Activated B cell treated with CpG ODN at 0.5 μM for 24 hours (primary cell): Measurements from ENCODE around the gene WDR13. TPM values are rescaled to one million over a fixed set of nuclear protein-coding genes. Genes with fewer than 3 reads are reported as not detected.
A peak's percentile ranks its signal among the peaks of the same experiment; 100 is the strongest.

Source experiments
- ATAC-seq: fragments of 200-7000 bp; cut with Tn5 transposase; one replicate; pipeline ENCODE4 v1.10.0; 2021; ENCODE audit warnings: low read depth, mild to moderate bottlenecking, moderate library complexity
- CTCF ChIA-PET: fragments of 350-600 bp; sonication (Branson Sonifier 250); formaldehyde crosslinking; loops from one replicate; lab custom pipeline; 2021; ENCODE audit warnings: antibody characterized with exemption; lab: Charles Lee
- POLR2A ChIA-PET: fragments of 350-600 bp; sonication (Branson Sonifier 250); formaldehyde crosslinking; loops from one replicate; lab custom pipeline; 2021; ENCODE audit warnings: antibody characterized with exemption; lab: Charles Lee
- DNase-seq: peaks from one replicate; pipeline ENCODE4 v3.0.0; 2022
- H3K27ac Mint-ChIP-seq: one replicate; pipeline ENCODE4 v1.8.0; 2020; ENCODE audit warnings: mixed read lengths
- H3K27me3 Mint-ChIP-seq: one replicate; pipeline ENCODE4 v1.8.0; 2021; ENCODE audit warnings: mixed read lengths
- H3K36me3 Mint-ChIP-seq: one replicate; pipeline ENCODE4 v1.8.0; 2021; ENCODE audit warnings: low read depth, mixed read lengths
- H3K4me1 Mint-ChIP-seq: one replicate; pipeline ENCODE4 v1.8.0; 2021; ENCODE audit warnings: mixed read lengths
- H3K4me3 Mint-ChIP-seq: one replicate; pipeline ENCODE4 v1.8.0; 2020; ENCODE audit warnings: mild to moderate bottlenecking, mixed read lengths
- H3K9me3 Mint-ChIP-seq: one replicate; pipeline ENCODE4 v1.8.0; 2020; ENCODE audit warnings: mixed read lengths
- CTCF ChIP-seq: fragments of 200-600 bp; IDR thresholded peaks from one replicate; pipeline ENCODE4 v1.8.0; 2022; ENCODE audit warnings: antibody characterized with exemption, mild to moderate bottlenecking
- intact Hi-C: fragments of 100-400 bp; cut with micrococcal nuclease; formaldehyde crosslinking; loops from one replicate; pipeline ENCODE4 v1.15.1; 2024
- total RNA-seq: library from RNA; stranded (reverse); gene quantifications from 2 replicates; pipeline ENCODE4 v1.2.3, GENCODE V29; 2022

The WDR13 gene
- total RNA-seq, 1 donor from 2014 or later = 73.4 TPM

DNA sequence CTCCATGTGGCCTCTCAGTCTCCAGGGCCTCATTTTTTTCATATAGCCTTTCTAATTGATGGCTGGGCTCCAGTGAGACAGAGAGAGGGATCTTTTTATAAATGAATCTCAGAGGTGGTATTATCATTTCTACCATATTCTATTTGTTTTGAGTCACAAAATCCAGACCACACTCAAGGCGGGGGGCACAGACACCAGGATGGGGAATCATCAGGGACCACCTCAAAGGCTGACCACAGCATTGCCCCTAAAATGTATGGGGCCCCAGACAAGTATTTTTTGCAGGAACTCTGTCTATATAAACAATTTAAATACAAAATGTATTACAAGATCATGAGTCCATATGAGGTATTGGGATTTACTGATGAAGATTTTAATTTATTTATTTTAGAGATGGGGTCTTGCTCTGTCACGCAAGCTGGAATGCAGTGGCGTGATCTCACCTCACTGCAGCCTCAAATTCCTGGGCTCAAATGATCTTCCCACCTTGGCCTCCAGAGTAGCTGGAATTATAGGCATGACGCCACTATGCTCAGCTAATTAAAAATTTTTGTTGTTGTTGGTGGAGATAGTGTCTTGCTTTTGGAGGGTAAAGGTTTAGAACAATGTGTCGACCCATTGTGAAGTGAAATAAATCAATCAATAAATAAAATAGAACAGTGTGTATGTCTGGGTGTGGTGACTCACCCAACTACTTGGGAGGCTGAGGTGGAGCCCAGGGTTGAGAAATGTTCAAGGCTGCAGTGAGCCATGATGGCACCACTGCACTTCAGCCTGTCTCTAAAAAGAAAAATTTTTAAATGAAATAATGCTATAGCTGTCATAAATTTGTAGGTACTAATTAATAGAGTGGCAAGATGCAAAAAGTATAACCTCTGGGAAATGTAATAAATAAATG is 29.4 kb downstream of the WDR13 start:
- ChIA-PET POLR2A (interaction anchor here (0.7 kb wide), 1 partner anchor 110 kb away, joined by 3 read pairs; no protein-coding TSS in a partner anchor), CTCF (no interaction called here)
- ATAC-seq = no peak
- no peaks in the 10 kb centered on the region for H3K27me3 Mint-ChIP-seq
- H3K4me3 Mint-ChIP-seq = no peak overlapping the region
- no peak for TF ChIP-seq CTCF
- peaks cover 2% of the 10 kb centered on the region for H3K4me1 Mint-ChIP-seq
- no peak overlapping the region for H3K27ac Mint-ChIP-seq
- intact Hi-C loops = no loop called here
- H3K36me3 Mint-ChIP-seq = no peaks in the 10 kb centered on the region
- DNase-seq = no peak
- H3K9me3 Mint-ChIP-seq = no peaks in the 10 kb centered on the region

- CTCF ChIA-PET = no interaction called here
- H3K9me3 Mint-ChIP-seq = no peaks in the 10 kb centered on the region
- peaks cover 3% of the 10 kb centered on the region for H3K4me1 Mint-ChIP-seq
- H3K4me3 Mint-ChIP-seq = peak overlapping the region; percentile 7
- H3K27ac Mint-ChIP-seq = no peak overlapping the region
- intact Hi-C loops = no loop called here
- H3K27me3 Mint-ChIP-seq = no peaks in the 10 kb centered on the region
- POLR2A ChIA-PET = interaction anchor here (0.7 to 1.8 kb wide), 3 partner anchors 279 to 795 kb away, joined by 3 to 9 read pairs (median 4); partner anchors contain the start of gene SLC35A2
- ATAC-seq (peak; percentile 79), DNase-seq (peak; percentile 17)
- no peaks in the 10 kb centered on the region for H3K36me3 Mint-ChIP-seq
- no peak for TF ChIP-seq CTCF
Measured at GRCh38 chrX:48631376-48632090, 34.2 kb downstream of the WDR13 start.

GRCh38 chrX:48632207-48632606 is 34.9 kb downstream of the WDR13 start:
- no peak overlapping the region for H3K4me3 Mint-ChIP-seq
- CTCF ChIA-PET = no interaction called here
- no peaks in the 10 kb centered on the region for H3K36me3 Mint-ChIP-seq
- H3K27ac Mint-ChIP-seq = no peak overlapping the region
- peaks cover 3% of the 10 kb centered on the region for H3K4me1 Mint-ChIP-seq
- POLR2A ChIA-PET = interaction anchor here (0.7 to 1.8 kb wide), 3 partner anchors 279 to 796 kb away, joined by 3 to 9 read pairs (median 4); partner anchors contain the start of gene SLC35A2
- intact Hi-C loops = no loop called here
- TF ChIP-seq CTCF = no peak
- H3K9me3 Mint-ChIP-seq = no peaks in the 10 kb centered on the region
- no peaks in the 10 kb centered on the region for H3K27me3 Mint-ChIP-seq
- ATAC-seq (no peak), DNase-seq (no peak)

GRCh38 chrX:48636301-48636700 is 39.0 kb downstream of the WDR13 start:
- no peak for TF ChIP-seq CTCF
- DNase-seq = no peak
- Mint-ChIP-seq H3K4me3 (no peak overlapping the region), H3K27ac (no peak overlapping the region), H3K4me1 (peaks cover 3% of the 10 kb centered on the region), H3K9me3 (no peaks in the 10 kb centered on the region), H3K27me3 (no peaks in the 10 kb centered on the region), H3K36me3 (no peaks in the 10 kb centered on the region)
- intact Hi-C loops = no loop called here
- ChIA-PET CTCF (no interaction called here), POLR2A (interaction anchor here (0.5 to 0.7 kb wide), 3 partner anchors 11 to 384 kb away, joined by 3 to 5 read pairs (median 4); no protein-coding TSS in a partner anchor)
- ATAC-seq = no peak

- H3K27me3 Mint-ChIP-seq = no peaks in the 10 kb centered on the region
- POLR2A ChIA-PET = no interaction called here
- H3K4me1 Mint-ChIP-seq = peaks cover under 1% of the 10 kb centered on the region
- intact Hi-C loops = no loop called here
- DNase-seq (no peak), ATAC-seq (no peak)
- H3K27ac Mint-ChIP-seq = no peak overlapping the region
- H3K9me3 Mint-ChIP-seq = no peaks in the 10 kb centered on the region
- no peaks in the 10 kb centered on the region for H3K36me3 Mint-ChIP-seq
- no peak overlapping the region for H3K4me3 Mint-ChIP-seq
- no peak for TF ChIP-seq CTCF
- CTCF ChIA-PET = no interaction called here
Measured at GRCh38 chrX:48636776-48637175, 39.5 kb downstream of the WDR13 start.
